Karpas-422 (cell line): ENCODE measurements around the gene DCAF8L1. TPM values are rescaled to one million over a fixed set of nuclear protein-coding genes. Genes with fewer than 3 reads are reported as not detected.

Experiments used
- DNase-seq: peaks from one replicate; pipeline ENCODE4 v3.0.0-alpha.2; 2015
- H2AFZ ChIP-seq: fragments of 200-600 bp; sonication (generic); 2 replicates; pipeline ENCODE4 v1.6.1; 2014; ENCODE audit warnings: antibody characterized with exemption, low read length, mixed read lengths
- H3K27ac ChIP-seq: fragments of 200-600 bp; sonication (generic); 2 replicates; pipeline ENCODE4 v1.5.1; 2014; ENCODE audit warnings: mild to moderate bottlenecking, low read length, moderate library complexity
- H3K27me3 ChIP-seq: fragments of 200-600 bp; sonication (generic); 2 replicates; pipeline ENCODE4 v1.6.1; 2014; ENCODE audit warnings: low read length, mixed read lengths
- H3K36me3 ChIP-seq: fragments of 200-600 bp; sonication (generic); 2 replicates; pipeline ENCODE4 v1.6.1; 2014; ENCODE audit warnings: low read length, mixed read lengths; ENCODE audit not compliant: insufficient read depth
- H3K4me1 ChIP-seq: fragments of 200-600 bp; sonication (generic); 2 replicates; pipeline ENCODE4 v1.6.1; 2014; ENCODE audit warnings: mild to moderate bottlenecking, low read length, mixed read lengths
- H3K4me2 ChIP-seq: fragments of 200-600 bp; sonication (generic); 2 replicates; pipeline ENCODE4 v1.6.1; 2014; ENCODE audit warnings: low read length, low read depth, mild to moderate bottlenecking; ENCODE audit not compliant: poor library complexity, severe bottlenecking
- H3K4me3 ChIP-seq: fragments of 200-600 bp; sonication (generic); 2 replicates; pipeline ENCODE4 v1.5.1; 2014; ENCODE audit warnings: mild to moderate bottlenecking, antibody characterized with exemption, low read length, mixed read lengths
- H3K79me2 ChIP-seq: fragments of 200-600 bp; sonication (generic); 2 replicates; pipeline ENCODE4 v1.6.1; 2014; ENCODE audit warnings: mild to moderate bottlenecking, low read length, mixed read lengths
- H3K9ac ChIP-seq: fragments of 200-600 bp; sonication (generic); 2 replicates; pipeline ENCODE4 v1.6.0; 2014; ENCODE audit warnings: low read length
- H3K9me2 ChIP-seq: fragments of 200-600 bp; sonication (generic), shearing (Covaris generic); replicated peaks from 2 replicates; pipeline ENCODE4 v1.6.0; 2014; ENCODE audit warnings: mild to moderate bottlenecking, low read length, moderate library complexity; ENCODE audit not compliant: insufficient read depth
- H3K9me3 ChIP-seq: fragments of 300-700, 200-600 bp; sonication (generic); 2 replicates; pipeline ENCODE4 v1.6.1; 2014; ENCODE audit warnings: low read length, mixed read lengths
- H4K20me1 ChIP-seq: fragments of 200-600 bp; sonication (generic); 2 replicates; pipeline ENCODE4 v1.6.1; 2014; ENCODE audit warnings: mild to moderate bottlenecking, antibody characterized with exemption, low read length, low read depth; ENCODE audit not compliant: insufficient read depth
- total RNA-seq: library from RNA; depleted of rRNA; stranded (reverse); fragments of >200 nt; shearing (Covaris generic); gene quantifications from 2 replicates; pipeline ENCODE4 v1.2.3, GENCODE V29; 2014; ENCODE audit warnings: low replicate concordance; rRNA removed

Gene DCAF8L1
- not detected in 2 replicates for total RNA-seq

DNA sequence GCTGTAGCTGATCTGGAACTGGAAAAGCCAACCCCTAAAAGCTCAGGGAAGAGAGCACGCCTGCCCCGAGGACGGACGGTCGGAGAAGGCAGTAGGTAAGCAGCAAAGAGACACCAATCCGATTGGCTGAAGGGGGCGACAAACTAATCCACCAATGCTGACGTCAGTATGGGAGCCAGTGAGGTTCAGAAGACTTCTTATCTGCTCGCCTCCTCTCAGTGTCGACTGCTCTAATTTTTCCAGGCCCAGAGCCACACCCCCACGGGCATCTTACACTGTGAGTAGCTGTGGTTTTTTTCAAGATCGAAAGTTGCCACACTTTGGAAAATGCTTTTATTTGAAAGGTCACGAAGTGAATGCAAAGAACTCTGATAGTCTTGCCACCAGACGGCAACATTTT is at the start of gene DCAF8L1:
Gene DCAF8L1 (minus strand): TSS at position 101 of the 400 bp plus-strand sequence. CDS start 115 bp downstream, outside the sequence.
- Histone ChIP-seq H2AFZ (no peak within 1 kb of the TSS), H3K9ac (no peak within 1 kb of the TSS)

DNA sequence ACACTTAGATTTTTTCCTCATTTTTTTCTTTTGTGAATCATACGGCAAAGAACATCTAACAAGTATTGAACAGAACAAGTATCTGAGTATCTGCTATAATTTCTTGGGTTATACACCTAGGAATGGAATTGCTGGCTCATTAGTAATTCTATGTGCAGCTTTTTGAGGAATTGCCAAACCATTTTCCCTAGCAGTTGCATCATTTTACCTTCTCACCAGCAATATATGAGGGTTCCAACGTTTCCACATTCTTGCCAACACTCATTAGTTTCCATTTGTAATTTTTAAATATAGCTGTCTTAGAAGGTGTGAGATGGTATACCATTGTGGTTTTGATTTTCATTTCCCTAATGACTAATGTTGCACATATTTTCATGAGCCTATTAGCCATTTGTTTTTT is 41.1 kb upstream of the DCAF8L1 start:
- Histone ChIP-seq H3K36me3 (no peaks in the 10 kb centered on the region), H3K27me3 (no peaks in the 10 kb centered on the region), H3K4me1 (no peaks in the 10 kb centered on the region), H3K9me2 (no peaks in the 10 kb centered on the region), H3K9me3 (peaks cover 24% of the 10 kb centered on the region), H3K4me2 (no peak overlapping the region), H3K9ac (no peak overlapping the region), H3K4me3 (no peak overlapping the region), H2AFZ (no peak overlapping the region), H4K20me1 (no peaks in the 10 kb centered on the region), H3K79me2 (no peaks in the 10 kb centered on the region), H3K27ac (no peak overlapping the region)
- no peak for DNase-seq

More for the DNA sequence above, at the start of gene DCAF8L1:
- Histone ChIP-seq H3K79me2 (no peaks in the 10 kb centered on the region), H3K27me3 (no peaks in the 10 kb centered on the region), H3K36me3 (no peaks in the 10 kb centered on the region), H3K9me3 (peaks cover 29% of the 10 kb centered on the region), H3K4me3 (no peak within 1 kb of the TSS), H3K27ac (no peak within 1 kb of the TSS), H3K9me2 (no peaks in the 10 kb centered on the region; the same call in 1 of the 2 replicates), H4K20me1 (no peaks in the 10 kb centered on the region), H3K4me1 (no peaks in the 10 kb centered on the region), H3K4me2 (no peak within 1 kb of the TSS)
- DNase-seq, result no peak

DNA sequence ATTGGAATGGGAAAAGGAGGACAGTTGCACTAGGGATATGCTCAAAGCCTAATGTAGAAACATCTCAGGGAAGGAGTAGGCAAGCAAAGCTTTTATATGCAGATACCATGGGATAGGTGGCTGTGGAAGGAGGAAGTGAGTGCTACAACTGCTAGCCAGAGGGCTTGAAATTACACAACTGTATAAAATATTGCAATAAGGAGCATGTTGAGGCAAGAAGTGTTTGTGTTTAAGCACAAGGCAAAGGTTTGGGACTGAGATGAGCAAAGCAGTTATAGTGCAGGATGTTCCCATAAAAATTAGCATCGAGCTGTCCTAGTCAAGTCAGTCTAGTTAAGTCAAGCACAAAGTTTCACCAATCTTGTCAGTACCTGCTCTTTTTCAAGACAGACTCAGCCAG is 35.6 kb upstream of the DCAF8L1 start:
- Histone ChIP-seq H3K27me3 (no peaks in the 10 kb centered on the region), H3K4me2 (no peak overlapping the region), H3K36me3 (no peaks in the 10 kb centered on the region), H3K27ac (no peak overlapping the region), H2AFZ (no peak overlapping the region), H4K20me1 (no peaks in the 10 kb centered on the region), H3K9me2 (no peaks in the 10 kb centered on the region), H3K79me2 (no peaks in the 10 kb centered on the region), H3K9me3 (peaks cover 28% of the 10 kb centered on the region), H3K4me3 (no peak overlapping the region), H3K9ac (no peak overlapping the region), H3K4me1 (no peaks in the 10 kb centered on the region)
- DNase-seq, result no peak

DNA sequence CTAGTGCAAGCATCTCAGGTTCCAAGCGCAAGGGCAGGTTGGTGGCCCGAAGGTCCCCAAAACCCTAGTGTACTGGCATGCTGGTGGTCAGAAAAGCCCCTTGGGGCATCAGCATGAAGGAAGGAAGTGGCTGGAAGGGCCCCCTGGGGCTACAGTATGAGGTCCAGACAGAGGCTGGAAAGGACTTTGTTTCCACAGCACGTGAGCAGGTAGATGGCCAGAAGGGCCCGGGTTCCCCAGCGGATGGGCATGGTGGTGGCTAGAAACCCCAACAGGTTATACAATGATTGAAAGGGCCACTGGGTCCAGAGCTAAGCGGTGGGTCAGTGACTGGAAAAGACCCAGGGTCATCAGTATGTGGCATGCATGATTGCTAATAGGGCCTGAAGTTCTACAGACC is 34.7 kb upstream of the DCAF8L1 start:
- no peak overlapping the region for H2AFZ ChIP-seq
- H3K4me1 ChIP-seq, result no peaks in the 10 kb centered on the region
- H3K9ac ChIP-seq, result no peak overlapping the region
- no peak overlapping the region for H3K27ac ChIP-seq
- H3K4me2 ChIP-seq, result no peak overlapping the region
- H3K9me2 ChIP-seq, result no peaks in the 10 kb centered on the region
- H3K79me2 ChIP-seq, result no peaks in the 10 kb centered on the region
- no peak overlapping the region for H3K4me3 ChIP-seq
- no peaks in the 10 kb centered on the region for H3K36me3 ChIP-seq
- H3K27me3 ChIP-seq, result no peaks in the 10 kb centered on the region
- DNase-seq, result no peak
- peaks cover 33% of the 10 kb centered on the region for H3K9me3 ChIP-seq
- no peaks in the 10 kb centered on the region for H4K20me1 ChIP-seq

DNA sequence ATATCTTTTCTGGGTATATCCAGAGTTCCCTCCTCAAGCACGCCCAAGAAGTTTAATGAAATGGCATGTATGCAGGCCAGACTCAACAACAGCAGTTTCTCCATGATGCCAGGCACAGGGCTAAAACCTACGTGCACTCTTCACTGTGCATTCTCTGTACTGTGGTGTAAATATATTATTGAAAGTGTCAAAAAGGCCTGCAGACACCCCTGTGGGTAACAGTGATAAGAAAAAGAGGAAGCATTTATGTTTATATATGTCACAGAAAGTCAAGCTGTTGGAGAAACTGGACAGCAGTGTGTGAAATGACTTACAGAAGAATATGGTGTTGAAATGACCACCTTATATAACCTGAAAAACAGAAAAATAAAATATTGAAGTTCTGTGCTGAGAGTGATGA is 29.6 kb upstream of the DCAF8L1 start:
- H3K4me3 ChIP-seq, result no peak overlapping the region
- no peaks in the 10 kb centered on the region for H4K20me1 ChIP-seq
- no peaks in the 10 kb centered on the region for H3K9me2 ChIP-seq
- no peaks in the 10 kb centered on the region for H3K4me1 ChIP-seq
- no peaks in the 10 kb centered on the region for H3K79me2 ChIP-seq
- peaks cover 30% of the 10 kb centered on the region for H3K9me3 ChIP-seq
- H2AFZ ChIP-seq, result no peak overlapping the region
- no peak overlapping the region for H3K9ac ChIP-seq
- no peaks in the 10 kb centered on the region for H3K36me3 ChIP-seq
- no peak overlapping the region for H3K4me2 ChIP-seq
- H3K27ac ChIP-seq, result no peak overlapping the region
- DNase-seq, result no peak
- H3K27me3 ChIP-seq, result no peaks in the 10 kb centered on the region

DNA sequence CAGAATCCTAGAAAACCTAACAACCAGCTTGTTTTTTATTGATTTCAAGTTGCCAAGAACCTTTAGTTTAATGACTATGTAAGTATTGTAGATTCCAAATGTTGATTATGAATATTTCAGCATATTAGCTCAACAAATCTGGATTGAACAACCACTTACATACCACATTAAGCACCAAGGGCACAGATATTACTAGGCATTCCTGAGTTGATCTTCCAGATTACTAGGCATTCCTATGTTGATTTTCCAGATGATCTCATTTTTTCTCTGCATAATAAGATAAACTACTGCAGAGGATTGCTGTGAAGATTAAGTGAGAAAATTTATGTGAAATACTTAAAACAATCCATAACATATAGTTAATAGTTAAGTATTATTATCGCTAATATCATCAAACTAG is 17.4 kb upstream of the DCAF8L1 start:
- H4K20me1 ChIP-seq, result no peaks in the 10 kb centered on the region
- no peaks in the 10 kb centered on the region for H3K36me3 ChIP-seq
- peaks cover 36% of the 10 kb centered on the region for H3K9me3 ChIP-seq
- no peaks in the 10 kb centered on the region for H3K27me3 ChIP-seq
- no peaks in the 10 kb centered on the region for H3K79me2 ChIP-seq
- no peak overlapping the region for H3K27ac ChIP-seq
- no peak for DNase-seq
- no peaks in the 10 kb centered on the region for H3K9me2 ChIP-seq
- H2AFZ ChIP-seq, result no peak overlapping the region
- no peak overlapping the region for H3K4me3 ChIP-seq
- H3K9ac ChIP-seq, result no peak overlapping the region
- H3K4me2 ChIP-seq, result no peak overlapping the region
- no peaks in the 10 kb centered on the region for H3K4me1 ChIP-seq

DNA sequence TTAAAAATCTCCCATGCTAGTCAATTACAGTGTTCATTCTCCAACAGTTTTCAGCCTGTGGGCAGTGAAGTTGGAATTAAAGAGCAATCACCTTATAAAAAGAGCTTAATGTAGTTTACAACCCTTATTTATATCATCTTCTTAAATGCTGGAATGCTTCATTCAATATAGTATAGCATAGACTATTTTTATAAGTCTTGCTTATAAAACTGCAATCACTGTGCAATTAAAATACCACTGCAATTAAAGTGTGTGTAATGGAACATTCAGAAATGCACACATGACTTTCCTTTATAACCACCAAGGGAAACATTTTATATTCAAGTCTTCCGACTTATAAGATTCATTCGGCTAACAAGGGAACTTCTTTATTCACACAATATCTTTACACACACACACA is 16.4 kb upstream of the DCAF8L1 start:
- Histone ChIP-seq H3K79me2 (no peaks in the 10 kb centered on the region), H3K27ac (no peak overlapping the region), H3K9me2 (no peaks in the 10 kb centered on the region), H3K9ac (no peak overlapping the region), H3K4me3 (no peak overlapping the region), H3K36me3 (no peaks in the 10 kb centered on the region), H3K9me3 (peaks cover 33% of the 10 kb centered on the region), H4K20me1 (no peaks in the 10 kb centered on the region), H2AFZ (no peak overlapping the region), H3K27me3 (no peaks in the 10 kb centered on the region), H3K4me1 (no peaks in the 10 kb centered on the region), H3K4me2 (no peak overlapping the region)
- no peak for DNase-seq

DNA sequence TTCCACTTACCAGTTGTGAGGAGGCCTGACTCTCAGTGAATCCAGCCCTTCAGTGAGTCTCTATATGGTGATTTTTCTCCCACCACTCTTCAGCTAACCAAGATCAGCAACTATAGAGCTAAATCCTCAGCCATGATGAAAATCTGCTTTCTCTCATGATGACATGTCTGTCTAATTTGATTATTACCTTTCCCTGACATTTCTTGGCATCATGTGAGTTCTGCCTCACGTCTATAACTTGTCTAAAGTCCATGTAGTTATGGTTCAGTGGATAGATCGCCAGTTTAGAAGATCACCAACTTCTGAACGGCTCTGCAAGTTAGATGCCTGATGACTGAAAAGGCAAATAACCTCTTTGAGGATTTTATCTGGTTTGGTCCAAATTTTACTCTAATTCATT is 14.9 kb upstream of the DCAF8L1 start:
- Histone ChIP-seq H3K79me2 (no peaks in the 10 kb centered on the region), H3K9me3 (peaks cover 25% of the 10 kb centered on the region), H4K20me1 (no peaks in the 10 kb centered on the region), H3K27me3 (no peaks in the 10 kb centered on the region), H3K27ac (no peak overlapping the region), H2AFZ (no peak overlapping the region), H3K9me2 (0 out of 2 replicates have a peak, but pooled peaks cover 4% of the 10 kb centered on the region), H3K4me3 (no peak overlapping the region), H3K36me3 (no peaks in the 10 kb centered on the region), H3K9ac (no peak overlapping the region), H3K4me1 (no peaks in the 10 kb centered on the region), H3K4me2 (no peak overlapping the region)
- no peak for DNase-seq

DNA sequence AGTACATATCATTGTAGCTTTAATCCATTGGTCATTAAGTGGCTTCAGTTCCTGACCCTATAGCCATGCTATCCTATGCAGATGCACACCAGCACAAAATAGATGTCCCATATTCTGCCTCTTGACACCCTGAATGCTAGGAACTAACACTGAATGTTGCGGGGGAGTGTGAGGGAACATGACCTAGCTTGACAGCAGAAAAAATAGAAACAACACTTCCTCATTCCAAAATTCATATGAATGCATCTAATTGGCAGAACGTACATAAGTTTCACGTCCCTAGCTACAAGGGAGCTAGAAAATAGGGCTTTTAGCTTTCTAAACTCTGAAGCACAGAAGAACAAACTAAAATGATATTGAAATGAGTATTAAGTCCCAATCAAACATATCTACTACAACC is 14.4 kb upstream of the DCAF8L1 start:
- Histone ChIP-seq H4K20me1 (no peaks in the 10 kb centered on the region), H3K9me3 (peaks cover 24% of the 10 kb centered on the region), H2AFZ (no peak overlapping the region), H3K27me3 (no peaks in the 10 kb centered on the region), H3K27ac (no peak overlapping the region), H3K79me2 (no peaks in the 10 kb centered on the region), H3K4me1 (no peaks in the 10 kb centered on the region), H3K36me3 (no peaks in the 10 kb centered on the region), H3K4me3 (no peak overlapping the region), H3K4me2 (no peak overlapping the region), H3K9me2 (0 out of 2 replicates have a peak, but pooled peaks cover 4% of the 10 kb centered on the region), H3K9ac (no peak overlapping the region)
- DNase-seq, result no peak
